ENCODE results near the gene OR6M1.

Gene OR6M1

GRCh38 chr11:123799438-123799837 is 6.7 kb downstream of the OR6M1 start:
- peaks cover 0 to 3% of the 10 kb centered on the region in 2 donors for H3K9me3 Mint-ChIP-seq
- H3K27ac Mint-ChIP-seq, result no peak overlapping the region
- H3K4me3 Mint-ChIP-seq, result no peak overlapping the region
- ATAC-seq (replicated peaks) (no peak), DNase-seq (no peak)
- peaks cover 5 to 20% of the 10 kb centered on the region in 2 donors for H3K27me3 Mint-ChIP-seq
- no peaks in the 10 kb centered on the region for H3K36me3 Mint-ChIP-seq
- peaks cover 5 to 7% of the 10 kb centered on the region in 2 donors for H3K4me1 Mint-ChIP-seq

GRCh38 chr11:123798513-123799252 is 7.5 kb downstream of the OR6M1 start:
- H3K4me1 Mint-ChIP-seq, result peaks cover 5 to 7% of the 10 kb centered on the region in 2 donors
- no peaks in the 10 kb centered on the region for H3K36me3 Mint-ChIP-seq
- H3K9me3 Mint-ChIP-seq, result peaks cover 0 to 3% of the 10 kb centered on the region in 2 donors
- DNase-seq (no peak), ATAC-seq (replicated peaks) (peak in 1 of 2 donors; percentile 31)
- peaks cover 5 to 26% of the 10 kb centered on the region in 2 donors for H3K27me3 Mint-ChIP-seq
- H3K4me3 Mint-ChIP-seq, result no peak overlapping the region
- no peak overlapping the region for H3K27ac Mint-ChIP-seq

- peaks cover 0 to 3% of the 10 kb centered on the region in 2 donors for H3K9me3 Mint-ChIP-seq
- no peak overlapping the region for H3K4me3 Mint-ChIP-seq
- H3K27ac Mint-ChIP-seq, result no peak overlapping the region
- H3K36me3 Mint-ChIP-seq, result no peaks in the 10 kb centered on the region
- H3K4me1 Mint-ChIP-seq, result peaks cover 5 to 7% of the 10 kb centered on the region in 2 donors
- H3K27me3 Mint-ChIP-seq, result peaks cover 5 to 26% of the 10 kb centered on the region in 2 donors
- ATAC-seq (replicated peaks), result no peak
- DNase-seq, result no peak
Observed at GRCh38 chr11:123798079-123798478, 8.1 kb downstream of the OR6M1 start.

GRCh38 chr11:123797541-123797940 is 8.6 kb downstream of the OR6M1 start:
- DNase-seq, result no peak
- no peak overlapping the region for H3K4me3 Mint-ChIP-seq
- peaks cover 5 to 7% of the 10 kb centered on the region in 2 donors for H3K4me1 Mint-ChIP-seq
- peaks cover 5 to 26% of the 10 kb centered on the region in 2 donors for H3K27me3 Mint-ChIP-seq
- peaks cover 0 to 3% of the 10 kb centered on the region in 2 donors for H3K9me3 Mint-ChIP-seq
- no peak for ATAC-seq (replicated peaks)
- H3K27ac Mint-ChIP-seq, result no peak overlapping the region
- no peaks in the 10 kb centered on the region for H3K36me3 Mint-ChIP-seq

- Mint-ChIP-seq H3K36me3 (no peaks in the 10 kb centered on the region), H3K9me3 (peaks cover 0 to 3% of the 10 kb centered on the region in 2 donors), H3K4me3 (no peak overlapping the region), H3K27ac (no peak overlapping the region), H3K4me1 (peaks cover 5 to 7% of the 10 kb centered on the region in 2 donors), H3K27me3 (peaks cover 5 to 26% of the 10 kb centered on the region in 2 donors)
- ATAC-seq (replicated peaks), result no peak
- DNase-seq, result no peak
Observed at GRCh38 chr11:123797114-123797513, 9.0 kb downstream of the OR6M1 start.

GRCh38 chr11:123796226-123796625 is 9.9 kb downstream of the OR6M1 start:
- no peak overlapping the region for H3K27ac Mint-ChIP-seq
- H3K4me3 Mint-ChIP-seq, result no peak overlapping the region

GRCh38 chr11:123783536-123783935 is 22.6 kb downstream of the OR6M1 start:
- peaks cover 9 to 10% of the 10 kb centered on the region in 2 donors for H3K27me3 Mint-ChIP-seq
- DNase-seq (no peak), ATAC-seq (replicated peaks) (no peak)
- H3K4me1 Mint-ChIP-seq, result no peaks in the 10 kb centered on the region
- peaks cover 0 to 1% of the 10 kb centered on the region in 2 donors for H3K9me3 Mint-ChIP-seq
- H3K4me3 Mint-ChIP-seq, result no peak overlapping the region
- H3K36me3 Mint-ChIP-seq, result no peaks in the 10 kb centered on the region
- H3K27ac Mint-ChIP-seq, result no peak overlapping the region

More at GRCh38 chr11:123796226-123796625, 9.9 kb downstream of the OR6M1 start:
- H3K36me3 Mint-ChIP-seq, result no peaks in the 10 kb centered on the region
- peaks cover 5 to 7% of the 10 kb centered on the region in 2 donors for H3K4me1 Mint-ChIP-seq
- ATAC-seq (replicated peaks) (no peak), DNase-seq (no peak)
- peaks cover 5 to 26% of the 10 kb centered on the region in 2 donors for H3K27me3 Mint-ChIP-seq
- peaks cover 0 to 3% of the 10 kb centered on the region in 2 donors for H3K9me3 Mint-ChIP-seq

- DNase-seq, result no peak
- H3K27me3 Mint-ChIP-seq, result peaks cover 14 to 15% of the 10 kb centered on the region in 2 donors
- no peak overlapping the region for H3K4me3 Mint-ChIP-seq
- no peaks in the 10 kb centered on the region for H3K9me3 Mint-ChIP-seq
- ATAC-seq (replicated peaks), result no peak
- H3K4me1 Mint-ChIP-seq, result no peaks in the 10 kb centered on the region
- no peak overlapping the region for H3K27ac Mint-ChIP-seq
- H3K36me3 Mint-ChIP-seq, result no peaks in the 10 kb centered on the region
Observed at GRCh38 chr11:123778511-123778910, 27.6 kb downstream of the OR6M1 start.

- Mint-ChIP-seq H3K36me3 (no peaks in the 10 kb centered on the region), H3K27me3 (peaks cover 11 to 14% of the 10 kb centered on the region in 2 donors), H3K4me1 (no peaks in the 10 kb centered on the region), H3K27ac (no peak overlapping the region), H3K9me3 (peaks cover 3 to 6% of the 10 kb centered on the region in 2 donors), H3K4me3 (no peak overlapping the region)
- no peak for DNase-seq
- no peak for ATAC-seq (replicated peaks)
Observed at GRCh38 chr11:123775715-123776549, 30.2 kb downstream of the OR6M1 start.

- H3K4me1 Mint-ChIP-seq, result no peaks in the 10 kb centered on the region
- ATAC-seq (replicated peaks) (no peak), DNase-seq (no peak)
- H3K9me3 Mint-ChIP-seq, result peaks cover 3 to 6% of the 10 kb centered on the region in 2 donors
- no peaks in the 10 kb centered on the region for H3K36me3 Mint-ChIP-seq
- no peak overlapping the region for H3K4me3 Mint-ChIP-seq
- peaks cover 10 to 14% of the 10 kb centered on the region in 2 donors for H3K27me3 Mint-ChIP-seq
- no peak overlapping the region for H3K27ac Mint-ChIP-seq
Observed at GRCh38 chr11:123775289-123775688, 30.9 kb downstream of the OR6M1 start.

- peaks cover 6 to 9% of the 10 kb centered on the region in 2 donors for H3K27me3 Mint-ChIP-seq
- no peaks in the 10 kb centered on the region for H3K4me1 Mint-ChIP-seq
- DNase-seq (no peak), ATAC-seq (replicated peaks) (no peak)
- no peak overlapping the region for H3K27ac Mint-ChIP-seq
- peaks cover 3 to 6% of the 10 kb centered on the region in 2 donors for H3K9me3 Mint-ChIP-seq
- H3K36me3 Mint-ChIP-seq, result no peaks in the 10 kb centered on the region
- H3K4me3 Mint-ChIP-seq, result no peak overlapping the region
Observed at GRCh38 chr11:123773959-123774358, 32.2 kb downstream of the OR6M1 start.

GRCh38 chr11:123773026-123773425 is 33.1 kb downstream of the OR6M1 start:
- Mint-ChIP-seq H3K36me3 (no peaks in the 10 kb centered on the region), H3K9me3 (peaks cover 3 to 6% of the 10 kb centered on the region in 2 donors), H3K4me1 (no peaks in the 10 kb centered on the region), H3K27ac (no peak overlapping the region), H3K27me3 (peaks cover 6 to 7% of the 10 kb centered on the region in 2 donors), H3K4me3 (no peak overlapping the region)
- ATAC-seq (replicated peaks) (no peak), DNase-seq (no peak)

GRCh38 chr11:123771664-123772063 is 34.5 kb downstream of the OR6M1 start:
- peaks cover 3 to 6% of the 10 kb centered on the region in 2 donors for H3K9me3 Mint-ChIP-seq
- H3K27ac Mint-ChIP-seq, result no peak overlapping the region
- DNase-seq, result no peak
- no peak overlapping the region for H3K4me3 Mint-ChIP-seq
- ATAC-seq (replicated peaks), result no peak
- H3K4me1 Mint-ChIP-seq, result no peaks in the 10 kb centered on the region
- peaks cover 13 to 14% of the 10 kb centered on the region in 2 donors for H3K27me3 Mint-ChIP-seq
- H3K36me3 Mint-ChIP-seq, result no peaks in the 10 kb centered on the region

- H3K4me3 Mint-ChIP-seq, result no peak overlapping the region
- DNase-seq (no peak), ATAC-seq (replicated peaks) (no peak)
- H3K27me3 Mint-ChIP-seq, result peaks cover 13 to 14% of the 10 kb centered on the region in 2 donors
- H3K9me3 Mint-ChIP-seq, result peaks cover 3 to 6% of the 10 kb centered on the region in 2 donors
- no peaks in the 10 kb centered on the region for H3K4me1 Mint-ChIP-seq
- H3K36me3 Mint-ChIP-seq, result no peaks in the 10 kb centered on the region
- H3K27ac Mint-ChIP-seq, result no peak overlapping the region
Observed at GRCh38 chr11:123770712-123771111, 35.4 kb downstream of the OR6M1 start.
